Endothelial cell of umbilical vein (primary cell): ENCODE measurements around the gene SLC25A21.

Experiments used
- JUN ChIP-seq: IDR thresholded peaks from 2 replicates; pipeline ENCODE4 v1.6.1; 2011; ENCODE audit warnings: borderline replicate concordance, low read depth; ENCODE audit not compliant: insufficient read length, insufficient read depth
- POLR2A ChIP-seq: IDR thresholded peaks from 2 replicates; pipeline ENCODE4 v1.6.1; 2012; ENCODE audit warnings: low read depth, mild to moderate bottlenecking, control low read depth, low read length
- POLR2AphosphoS5 ChIP-seq: IDR thresholded peaks from 2 replicates; pipeline ENCODE4 v1.6.1; 2012; ENCODE audit warnings: low read depth, mild to moderate bottlenecking, control low read depth, low read length, moderate library complexity; ENCODE audit not compliant: insufficient read depth
- TF ChIP-seq, protein P1 (sequence below), 2 donors: IDR thresholded peaks; 1 replicate in 1 of 2; 2 replicates in 1 of 2; pipeline ENCODE4 v1.5.1; 2011; ENCODE audit warnings: low read length in 2 of 2, mild to moderate bottlenecking in 2 of 2, moderate library complexity in 2 of 2, control low read depth in 1 of 2, inconsistent platforms in 1 of 2, low read depth in 1 of 2; ENCODE audit not compliant: insufficient read depth in 1 of 2; ENCODE audit errors: extremely low read depth in 1 of 2
- TF ChIP-seq, protein P2 (sequence below): IDR thresholded peaks from 2 replicates; pipeline ENCODE4 v1.6.1; 2011; ENCODE audit not compliant: insufficient read depth, insufficient read length

DNA sequence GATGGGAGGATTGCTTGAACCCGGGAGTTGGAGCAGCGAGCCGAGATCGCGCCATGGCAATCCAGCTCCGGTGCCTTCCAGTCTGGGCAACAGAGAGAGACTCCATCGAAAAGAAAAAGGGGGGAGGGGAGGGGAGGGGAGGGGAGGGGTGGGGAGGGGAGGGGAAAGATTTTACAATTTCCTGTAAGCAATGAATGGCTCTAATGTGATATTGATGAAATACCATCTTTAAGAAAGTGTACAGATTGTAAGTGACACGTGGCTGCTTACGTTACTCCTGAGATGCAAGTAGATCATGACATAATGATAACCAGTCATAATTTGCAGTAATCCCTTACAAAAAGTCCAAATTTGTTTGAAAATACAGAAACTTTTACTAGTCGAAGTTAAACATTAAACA, 1.4 kb downstream of the SLC25A21 start:
- TF ChIP-seq, protein P1, sequence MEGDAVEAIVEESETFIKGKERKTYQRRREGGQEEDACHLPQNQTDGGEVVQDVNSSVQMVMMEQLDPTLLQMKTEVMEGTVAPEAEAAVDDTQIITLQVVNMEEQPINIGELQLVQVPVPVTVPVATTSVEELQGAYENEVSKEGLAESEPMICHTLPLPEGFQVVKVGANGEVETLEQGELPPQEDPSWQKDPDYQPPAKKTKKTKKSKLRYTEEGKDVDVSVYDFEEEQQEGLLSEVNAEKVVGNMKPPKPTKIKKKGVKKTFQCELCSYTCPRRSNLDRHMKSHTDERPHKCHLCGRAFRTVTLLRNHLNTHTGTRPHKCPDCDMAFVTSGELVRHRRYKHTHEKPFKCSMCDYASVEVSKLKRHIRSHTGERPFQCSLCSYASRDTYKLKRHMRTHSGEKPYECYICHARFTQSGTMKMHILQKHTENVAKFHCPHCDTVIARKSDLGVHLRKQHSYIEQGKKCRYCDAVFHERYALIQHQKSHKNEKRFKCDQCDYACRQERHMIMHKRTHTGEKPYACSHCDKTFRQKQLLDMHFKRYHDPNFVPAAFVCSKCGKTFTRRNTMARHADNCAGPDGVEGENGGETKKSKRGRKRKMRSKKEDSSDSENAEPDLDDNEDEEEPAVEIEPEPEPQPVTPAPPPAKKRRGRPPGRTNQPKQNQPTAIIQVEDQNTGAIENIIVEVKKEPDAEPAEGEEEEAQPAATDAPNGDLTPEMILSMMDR (IDR thresholded peaks at IDR 0.05; ENCODE audit: extremely low read depth in 1 of 2, insufficient read depth in 1 of 2, low read depth in 1 of 2, low read length in 2 of 2) = no peak
- no peak for TF ChIP-seq POLR2A
- no peak for TF ChIP-seq POLR2AphosphoS5
- TF ChIP-seq, protein P2, sequence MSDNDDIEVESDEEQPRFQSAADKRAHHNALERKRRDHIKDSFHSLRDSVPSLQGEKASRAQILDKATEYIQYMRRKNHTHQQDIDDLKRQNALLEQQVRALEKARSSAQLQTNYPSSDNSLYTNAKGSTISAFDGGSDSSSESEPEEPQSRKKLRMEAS = no peak
- no peak for TF ChIP-seq JUN
